ENCODE data around the gene PAPPA. TPM values are rescaled to one million over a fixed set of nuclear protein-coding genes. Genes with fewer than 3 reads are reported as not detected.

PAPPA gene
- polyA plus RNA-seq, 1 of the 3 experiments (the other 2 are of a cell fraction), result 44.5 TPM

GRCh38 chr9:116383133-116383532 is 229.5 kb downstream of the PAPPA start (continued):
- no peak for TF ChIP-seq FOXJ3 (CRISPR knock-in tag; IDR thresholded peaks at IDR 0.05)
- TF ChIP-seq NFIC (IDR thresholded peaks at IDR 0.05; ENCODE audit: borderline replicate concordance), result no peak

GRCh38 chr9:116383936-116384335 is 230.3 kb downstream of the PAPPA start:
- no peak overlapping the region for H3K27ac ChIP-seq (ENCODE audit: low read depth in 2 of 2, low read length in 1 of 2)
- no peaks in the 10 kb centered on the region; the same call in 1 of the 2 replicates for H4K20me1 ChIP-seq (ENCODE audit: insufficient read depth)

More at GRCh38 chr9:116383936-116384335, 230.3 kb downstream of the PAPPA start:
- POLR2A ChIA-PET, result no interaction called here
- Histone ChIP-seq H2AFZ (ENCODE audit: low read depth) (no peak overlapping the region), H3K4me3 (ENCODE audit: low read depth in 2 of 2, low read length in 1 of 2) (no peak overlapping the region), H3K9me3 (no peaks in the 10 kb centered on the region), H3K27me3 (ENCODE audit: insufficient read depth) (no peaks in the 10 kb centered on the region), H3K4me1 (ENCODE audit: control insufficient read depth in 1 of 2, insufficient read depth in 2 of 2, low read depth in 1 of 2, low read length in 1 of 2) (peaks cover 3 to 12% of the 10 kb centered on the region in 2 experiments; a peak in 2 of 4 replicates), H3K9me2 (no peaks in the 10 kb centered on the region), H3K36me3 (replicated peaks in 1 of 2; ENCODE audit: control insufficient read depth in 1 of 2, insufficient read depth in 2 of 2, low read length in 1 of 2) (peaks cover 53 to 88% of the 10 kb centered on the region in 2 experiments), H3K4me2 (no peak overlapping the region), H3K79me2 (ENCODE audit: insufficient read depth) (no peaks in the 10 kb centered on the region; the same call in 1 of the 2 replicates), H3K9ac (no peak overlapping the region), H3F3A (replicated peaks; ENCODE audit: insufficient read depth) (peaks cover 31% of the 10 kb centered on the region)
- 84% methylated on average over 4 of the region's 4 CpGs for WGBS (ENCODE audit: low lambda C conversion rate)
- no peak for DNase-seq
- TF ChIP-seq POLR2AphosphoS5 (IDR thresholded peaks at IDR 0.05; ENCODE audit: low read depth, low read length) (no peak), CTCF (IDR thresholded peaks at IDR 0.05) (no peak), REST (IDR thresholded peaks at IDR 0.05; ENCODE audit: low read depth, low read length) (no peak), YY1 (IDR thresholded peaks at IDR 0.05; ENCODE audit: low read depth) (no peak), SIN3A (IDR thresholded peaks at IDR 0.05; ENCODE audit: borderline replicate concordance, low read depth, low read length) (no peak), SMC3 (IDR thresholded peaks at IDR 0.05; ENCODE audit: low read depth, low read length) (no peak), FOXJ3 (CRISPR knock-in tag; IDR thresholded peaks at IDR 0.05) (no peak), MAX (IDR thresholded peaks at IDR 0.05; ENCODE audit: low read depth) (no peak), RXRA (IDR thresholded peaks at IDR 0.05; ENCODE audit: borderline replicate concordance, low read depth) (no peak), NRF1 (IDR thresholded peaks at IDR 0.05; ENCODE audit: low read depth, low read length) (no peak), GATA2 (CRISPR knock-in tag; IDR thresholded peaks at IDR 0.05) (no peak), TCF12 (IDR thresholded peaks at IDR 0.05) (no peak), TEAD4 (IDR thresholded peaks at IDR 0.05; ENCODE audit: borderline replicate concordance, insufficient read depth) (no peak), CHD2 (IDR thresholded peaks at IDR 0.05; ENCODE audit: low read length, partially characterized antibody) (no peak), USF2 (IDR thresholded peaks at IDR 0.05; ENCODE audit: borderline replicate concordance, low read depth, low read length) (no peak), PBX3 (IDR thresholded peaks at IDR 0.05) (no peak), IRF3 (IDR thresholded peaks at IDR 0.05; ENCODE audit: low read depth, low read length) (no peak)
- CTCF ChIA-PET, result interaction anchor here (1.0 to 1.2 kb wide), 2 partner anchors 188 to 790 kb away, joined by 3 to 4 read pairs; no protein-coding TSS in a partner anchor
